Ascending aorta (tissue), 2 donors: ENCODE measurements around the gene AQP5. TPM values are rescaled to one million over a fixed set of nuclear protein-coding genes. Genes with fewer than 3 reads are reported as not detected.

ENCODE experiments used
- DNase-seq, 2 donors: peaks; one replicate each; pipeline ENCODE4 v3.0.0-alpha.2; 2019; ENCODE audit warnings: low spot score in 2 of 2
- H3K27ac ChIP-seq, 2 donors: fragments of 200-600 bp; sonication (generic); one replicate each; pipeline ENCODE4 v1.5.1; 2016 to 2017; ENCODE audit warnings: mild to moderate bottlenecking in 1 of 2
- H3K27me3 ChIP-seq: fragments of 200-600 bp; sonication (generic); one replicate; pipeline ENCODE4 v1.5.1; 2017
- H3K36me3 ChIP-seq, 2 donors: fragments of 200-600 bp; sonication (generic); one replicate each; pipeline ENCODE4 v1.5.1; 2016
- H3K4me1 ChIP-seq, 2 donors: fragments of 200-600 bp; sonication (generic); one replicate each; pipeline ENCODE4 v1.5.1; 2016 to 2017; ENCODE audit warnings: mild to moderate bottlenecking in 1 of 2
- H3K4me3 ChIP-seq, 2 donors: fragments of 200-600 bp; sonication (generic); one replicate each; pipeline ENCODE4 v1.5.1; 2016 to 2017; ENCODE audit warnings: mild to moderate bottlenecking in 1 of 2
- H3K9me3 ChIP-seq, 2 donors: fragments of 200-600 bp; sonication (generic); one replicate each; pipeline ENCODE4 v1.5.1; 2016
- intact Hi-C: fragments of 100-400 bp; cut with DNase I; formaldehyde crosslinking; loops from one replicate; pipeline ENCODE4 v1.15.1; 2023
- total RNA-seq: library from RNA; depleted of rRNA; stranded (reverse); fragments of >200 nt; gene quantifications from one replicate; pipeline ENCODE4 v1.1.0, GENCODE V29; 2016
- TF ChIP-seq, protein P1 (sequence below), 3 experiments: fragments of 200-600 bp in 2 of 3; fragments of 450-650 bp in 1 of 3; sonication (generic) in 2 of 3; IDR thresholded peaks; one replicate each; pipeline ENCODE4 v1.5.1; 2016 to 2019; ENCODE audit warnings: antibody characterized with exemption in 3 of 3, mild to moderate bottlenecking in 1 of 3, moderate library complexity in 1 of 3

AQP5 gene
- total RNA-seq, 1 donor from 2014 or later = not detected

DNA sequence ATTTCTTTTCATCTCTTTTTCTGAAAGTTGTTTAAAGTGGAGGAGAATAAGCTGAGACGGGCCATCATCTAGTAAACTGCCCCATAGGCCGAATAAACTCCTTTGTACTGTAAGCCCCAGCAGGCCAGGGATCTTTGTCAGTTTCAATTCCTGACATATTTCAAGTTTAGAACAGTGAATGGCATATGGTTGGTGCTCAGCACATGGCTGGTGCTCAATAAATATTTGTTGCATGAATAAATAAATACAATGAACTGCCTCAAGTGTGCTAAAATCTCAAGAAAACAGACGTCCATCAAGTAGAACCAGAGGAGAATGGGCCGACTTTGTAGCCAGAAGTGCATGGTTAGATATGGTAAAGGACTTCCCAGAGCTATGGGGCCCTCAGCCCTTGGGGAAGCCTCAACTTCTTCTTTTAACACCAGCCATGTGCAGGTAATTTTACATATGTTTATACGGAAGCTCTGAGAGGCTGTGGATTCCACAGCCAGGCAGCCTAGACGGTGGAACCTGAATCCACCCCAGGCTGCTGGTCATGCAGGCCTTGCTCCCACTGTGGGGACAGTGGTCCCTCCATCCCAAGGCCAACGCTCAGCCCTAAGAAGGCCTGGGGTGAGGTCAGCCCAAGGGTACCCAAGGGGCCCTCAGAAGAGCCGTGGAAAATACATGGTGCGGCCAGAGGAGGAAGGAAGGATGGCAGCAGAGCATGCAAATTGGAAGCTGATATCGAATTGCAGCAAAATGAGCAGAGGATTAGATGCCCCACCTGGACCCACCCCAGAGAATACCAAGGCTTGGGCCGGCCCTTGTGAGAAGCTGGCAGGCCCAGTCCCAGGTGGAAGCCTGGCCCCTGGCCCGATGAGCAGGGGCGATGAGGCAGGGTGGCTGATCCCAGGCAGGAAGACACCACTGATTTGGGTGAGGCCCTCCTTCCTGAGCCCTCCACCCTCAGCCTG lies 19.8 kb upstream of the AQP5 start:
- H3K27ac ChIP-seq = no peak overlapping the region
- TF ChIP-seq, protein P1, sequence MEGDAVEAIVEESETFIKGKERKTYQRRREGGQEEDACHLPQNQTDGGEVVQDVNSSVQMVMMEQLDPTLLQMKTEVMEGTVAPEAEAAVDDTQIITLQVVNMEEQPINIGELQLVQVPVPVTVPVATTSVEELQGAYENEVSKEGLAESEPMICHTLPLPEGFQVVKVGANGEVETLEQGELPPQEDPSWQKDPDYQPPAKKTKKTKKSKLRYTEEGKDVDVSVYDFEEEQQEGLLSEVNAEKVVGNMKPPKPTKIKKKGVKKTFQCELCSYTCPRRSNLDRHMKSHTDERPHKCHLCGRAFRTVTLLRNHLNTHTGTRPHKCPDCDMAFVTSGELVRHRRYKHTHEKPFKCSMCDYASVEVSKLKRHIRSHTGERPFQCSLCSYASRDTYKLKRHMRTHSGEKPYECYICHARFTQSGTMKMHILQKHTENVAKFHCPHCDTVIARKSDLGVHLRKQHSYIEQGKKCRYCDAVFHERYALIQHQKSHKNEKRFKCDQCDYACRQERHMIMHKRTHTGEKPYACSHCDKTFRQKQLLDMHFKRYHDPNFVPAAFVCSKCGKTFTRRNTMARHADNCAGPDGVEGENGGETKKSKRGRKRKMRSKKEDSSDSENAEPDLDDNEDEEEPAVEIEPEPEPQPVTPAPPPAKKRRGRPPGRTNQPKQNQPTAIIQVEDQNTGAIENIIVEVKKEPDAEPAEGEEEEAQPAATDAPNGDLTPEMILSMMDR (IDR thresholded peaks at IDR 0.05) = no peak
- intact Hi-C loops = no loop called here
- DNase-seq = peak in 1 of 2 donors; percentile 31
- no peaks in the 10 kb centered on the region for H3K4me1 ChIP-seq
- no peaks in the 10 kb centered on the region for H3K27me3 ChIP-seq
- H3K9me3 ChIP-seq = no peaks in the 10 kb centered on the region
- H3K36me3 ChIP-seq = no peaks in the 10 kb centered on the region
- H3K4me3 ChIP-seq = no peak overlapping the region

DNA sequence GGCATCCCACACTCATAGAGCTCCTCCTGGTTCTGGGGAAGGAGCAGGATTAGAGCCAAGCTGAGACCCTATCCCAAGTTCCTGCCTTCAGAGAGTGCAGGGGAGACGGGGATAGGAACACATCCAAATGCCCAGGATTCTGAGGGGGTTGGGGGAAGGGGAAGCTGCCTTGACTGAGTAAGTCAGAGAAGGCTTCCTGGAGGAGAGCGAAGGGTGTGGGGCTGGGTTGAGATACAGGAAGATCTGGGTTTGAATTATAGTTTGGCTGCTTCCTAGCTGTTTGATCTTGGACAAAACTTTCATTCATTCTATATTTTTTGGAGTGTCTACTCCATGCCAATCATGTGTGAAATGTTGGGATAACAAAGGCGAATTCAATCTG lies 19.2 kb upstream of the AQP5 start:
- DNase-seq = peak in 1 of 2 donors; percentile 31

DNA sequence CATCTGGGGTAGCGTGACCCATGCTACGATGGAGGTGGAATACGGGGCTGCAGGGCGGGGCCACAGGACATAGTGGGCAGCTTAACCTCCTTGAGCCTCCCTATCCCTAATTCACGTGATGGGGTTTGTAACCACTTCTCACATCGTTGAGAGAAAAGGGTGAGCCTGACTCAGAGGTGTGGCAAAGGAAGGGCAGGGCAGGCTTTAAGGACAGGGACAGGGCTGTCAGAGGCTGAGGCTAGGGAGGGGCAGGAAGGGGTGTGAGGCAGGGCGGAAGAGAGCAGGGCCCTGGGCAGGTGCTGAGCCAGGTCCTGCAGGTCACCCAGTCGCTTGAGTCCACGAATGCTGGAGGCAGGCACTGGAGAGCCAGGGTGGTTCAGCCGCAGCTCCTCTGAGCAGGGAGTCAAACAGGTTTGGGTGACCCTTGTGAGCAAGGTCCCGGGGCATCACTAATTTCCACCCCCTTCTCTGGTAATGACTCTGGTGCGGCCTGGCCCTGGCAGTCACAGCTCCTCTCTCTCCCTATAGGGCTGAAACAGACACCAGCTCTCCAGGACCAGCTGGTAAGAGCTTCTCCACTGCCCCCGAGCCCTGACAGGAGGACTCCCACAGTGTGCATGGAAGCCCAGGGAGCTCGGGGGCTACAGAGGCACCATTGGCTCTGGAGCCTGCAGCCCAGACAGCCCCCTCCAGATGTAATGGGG lies 18.6 kb upstream of the AQP5 start:
- Histone ChIP-seq H3K4me3 (no peak overlapping the region), H3K36me3 (no peaks in the 10 kb centered on the region), H3K9me3 (no peaks in the 10 kb centered on the region), H3K27me3 (no peaks in the 10 kb centered on the region), H3K27ac (no peak overlapping the region), H3K4me1 (no peaks in the 10 kb centered on the region)
- DNase-seq = peak in 1 of 2 donors; percentile 51
- intact Hi-C loops = no loop called here
- TF ChIP-seq, protein P1 (IDR thresholded peaks at IDR 0.05) = no peak

More for the DNA sequence above, 19.2 kb upstream of the AQP5 start:
- TF ChIP-seq, protein P1 (IDR thresholded peaks at IDR 0.05) = no peak
- no peaks in the 10 kb centered on the region for H3K9me3 ChIP-seq
- intact Hi-C loops = no loop called here
- H3K4me1 ChIP-seq = no peaks in the 10 kb centered on the region
- no peaks in the 10 kb centered on the region for H3K27me3 ChIP-seq
- H3K36me3 ChIP-seq = no peaks in the 10 kb centered on the region
- H3K4me3 ChIP-seq = no peak overlapping the region
- no peak overlapping the region for H3K27ac ChIP-seq

- no peaks in the 10 kb centered on the region for H3K9me3 ChIP-seq
- no peaks in the 10 kb centered on the region for H3K36me3 ChIP-seq
- intact Hi-C loops = no loop called here
- H3K4me1 ChIP-seq = no peaks in the 10 kb centered on the region
- no peak overlapping the region for H3K27ac ChIP-seq
- H3K4me3 ChIP-seq = no peak overlapping the region
- H3K27me3 ChIP-seq = no peaks in the 10 kb centered on the region
- DNase-seq = peak in 1 of 2 donors; percentile 37
- TF ChIP-seq, protein P1 (IDR thresholded peaks at IDR 0.05) = no peak
These were observed 18.1 kb upstream of the AQP5 start for GRCh38 chr12:49943625-49943960.

DNA sequence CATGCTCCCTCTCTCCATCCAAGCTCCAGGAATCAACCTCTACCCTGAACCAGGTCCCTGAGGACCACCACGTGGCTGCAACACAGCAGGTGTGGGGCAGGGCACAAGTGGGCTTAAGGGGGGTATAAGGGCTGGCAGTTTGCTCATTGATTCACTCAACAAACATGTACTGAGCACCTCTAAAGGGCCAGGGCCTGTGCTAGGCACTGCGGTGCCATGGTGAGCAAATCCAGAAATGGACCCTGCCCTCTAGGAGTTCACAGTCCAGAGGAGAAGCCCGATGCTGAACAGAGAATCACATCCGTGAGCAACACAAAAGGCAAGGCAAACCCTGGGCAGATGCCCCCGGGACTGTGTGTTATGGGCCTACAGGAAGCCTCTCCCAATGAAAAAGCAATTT lies 17.6 kb upstream of the AQP5 start:
- TF ChIP-seq, protein P1 (IDR thresholded peaks at IDR 0.05) = no peak

More for the DNA sequence above, 17.6 kb upstream of the AQP5 start:
- no peaks in the 10 kb centered on the region for H3K36me3 ChIP-seq
- H3K4me3 ChIP-seq = no peak overlapping the region
- no peaks in the 10 kb centered on the region for H3K4me1 ChIP-seq
- intact Hi-C loops = no loop called here
- H3K27ac ChIP-seq = no peak overlapping the region
- no peaks in the 10 kb centered on the region for H3K9me3 ChIP-seq
- H3K27me3 ChIP-seq = no peaks in the 10 kb centered on the region
- peak in 1 of 2 donors; percentile 30 for DNase-seq
